AG10803 (cell line): ENCODE results near the gene COL6A2.
"Not testable (repeated sequence)": the region's sequence is repeated elsewhere in the genome, so short reads cannot be mapped to it uniquely, and the experiment has no call there.

Experiments used
- DNase-seq: peaks from one replicate; pipeline ENCODE4 v3.0.0; 2010; ENCODE audit warnings: low read depth
- H3K4me3 ChIP-seq: 2 replicates; pipeline ENCODE4 v1.5.1; 2011; ENCODE audit warnings: mild to moderate bottlenecking, low read length, control low read depth
- TF ChIP-seq, protein P1 (sequence below): conservative IDR thresholded peaks from 2 replicates; pipeline ENCODE4 v1.5.1; 2011; ENCODE audit warnings: mild to moderate bottlenecking, low read length, control low read depth, inconsistent platforms

COL6A2 gene

DNA sequence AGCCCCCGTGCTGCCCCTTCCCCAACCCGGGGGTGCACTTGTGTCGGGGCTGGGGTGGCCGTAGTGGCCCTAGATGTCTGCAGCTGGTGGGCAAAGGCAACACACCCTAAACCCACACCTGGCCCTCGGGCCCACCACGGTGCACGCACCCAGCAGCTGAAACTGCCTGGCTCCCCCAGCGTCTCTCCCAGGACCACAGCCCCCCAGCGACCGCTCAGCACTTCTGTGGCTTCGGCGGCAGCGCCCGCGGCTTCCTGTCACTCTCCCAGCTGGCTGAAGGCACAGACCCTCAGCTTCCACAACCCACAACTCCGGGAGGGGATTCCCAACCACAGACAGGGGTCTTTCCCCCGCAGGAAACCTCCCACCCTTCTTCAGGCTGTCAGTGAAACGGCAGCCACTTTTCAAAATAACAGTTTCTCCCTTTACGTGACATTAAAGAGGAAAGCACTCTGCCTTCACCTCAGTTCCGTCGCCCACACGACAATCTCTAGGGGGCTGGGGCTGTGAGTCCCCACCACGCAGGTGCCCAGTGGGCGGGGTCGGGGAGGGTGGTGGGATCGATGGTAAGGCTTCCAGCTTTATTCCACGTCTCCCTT is 40.7 kb upstream of the COL6A2 start:
- TF ChIP-seq, protein P1, sequence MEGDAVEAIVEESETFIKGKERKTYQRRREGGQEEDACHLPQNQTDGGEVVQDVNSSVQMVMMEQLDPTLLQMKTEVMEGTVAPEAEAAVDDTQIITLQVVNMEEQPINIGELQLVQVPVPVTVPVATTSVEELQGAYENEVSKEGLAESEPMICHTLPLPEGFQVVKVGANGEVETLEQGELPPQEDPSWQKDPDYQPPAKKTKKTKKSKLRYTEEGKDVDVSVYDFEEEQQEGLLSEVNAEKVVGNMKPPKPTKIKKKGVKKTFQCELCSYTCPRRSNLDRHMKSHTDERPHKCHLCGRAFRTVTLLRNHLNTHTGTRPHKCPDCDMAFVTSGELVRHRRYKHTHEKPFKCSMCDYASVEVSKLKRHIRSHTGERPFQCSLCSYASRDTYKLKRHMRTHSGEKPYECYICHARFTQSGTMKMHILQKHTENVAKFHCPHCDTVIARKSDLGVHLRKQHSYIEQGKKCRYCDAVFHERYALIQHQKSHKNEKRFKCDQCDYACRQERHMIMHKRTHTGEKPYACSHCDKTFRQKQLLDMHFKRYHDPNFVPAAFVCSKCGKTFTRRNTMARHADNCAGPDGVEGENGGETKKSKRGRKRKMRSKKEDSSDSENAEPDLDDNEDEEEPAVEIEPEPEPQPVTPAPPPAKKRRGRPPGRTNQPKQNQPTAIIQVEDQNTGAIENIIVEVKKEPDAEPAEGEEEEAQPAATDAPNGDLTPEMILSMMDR = no peak
- no peak for DNase-seq
- no peak overlapping the region for H3K4me3 ChIP-seq

DNA sequence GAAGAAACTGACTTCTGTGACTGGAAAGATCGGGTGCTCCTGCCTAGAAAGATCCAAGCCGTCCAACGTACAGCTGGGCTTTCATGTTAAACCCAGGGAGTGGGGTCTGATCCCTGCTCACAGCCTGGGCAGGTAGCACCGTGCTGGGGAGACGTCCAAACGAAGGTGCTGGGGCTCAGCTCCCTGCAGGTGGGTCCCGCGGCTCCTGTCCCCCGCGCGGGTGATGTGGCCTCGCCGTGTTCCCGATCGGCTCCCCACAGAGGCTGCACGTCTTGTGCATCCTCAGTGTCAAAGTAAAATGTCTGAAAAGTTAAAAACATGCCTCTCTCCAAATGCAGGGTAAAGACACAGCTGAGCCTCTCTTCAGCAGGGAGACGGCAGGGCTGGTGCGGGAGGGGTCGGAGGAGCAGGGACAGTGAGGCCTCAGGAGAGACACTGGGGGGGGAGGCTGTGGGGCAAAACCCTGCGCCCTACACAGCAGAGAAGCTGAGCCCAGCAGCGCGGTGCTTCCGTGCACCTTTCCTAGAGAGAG is 40.1 kb upstream of the COL6A2 start:
- H3K4me3 ChIP-seq = no peak overlapping the region
- TF ChIP-seq, protein P1 = no peak

DNA sequence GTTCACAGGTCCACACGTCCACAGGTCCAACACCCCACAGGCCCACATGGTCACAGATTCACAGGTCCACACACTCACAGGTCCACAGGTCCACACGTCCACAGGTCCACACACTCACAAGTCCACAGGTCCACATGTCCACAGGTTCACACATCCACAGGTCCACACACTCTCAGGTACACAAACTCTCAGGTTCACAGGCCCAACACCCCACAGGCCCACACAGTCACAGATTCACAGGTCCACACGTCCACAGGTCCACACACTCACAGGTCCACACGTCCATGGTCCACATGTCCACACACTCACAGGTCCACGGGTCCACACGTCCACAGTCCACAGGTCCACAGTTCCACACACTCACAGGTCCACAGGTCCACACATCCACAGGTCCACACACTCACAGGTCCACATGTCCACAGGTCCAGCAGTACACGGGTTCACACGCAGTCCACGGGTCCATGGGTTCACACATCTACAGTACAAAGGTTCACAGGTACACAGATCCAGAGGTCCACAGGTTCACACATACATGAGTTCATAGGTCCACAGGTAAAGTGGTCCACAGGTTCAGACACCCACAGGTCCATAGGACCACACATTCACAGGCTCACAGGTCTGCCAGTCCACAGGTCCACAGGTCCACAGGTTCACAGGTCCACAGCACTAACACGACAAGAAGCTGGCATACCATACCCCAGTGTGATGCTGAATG is 39.3 kb upstream of the COL6A2 start:
- no peak for DNase-seq
- TF ChIP-seq, protein P1 = no peak
- no peak overlapping the region for H3K4me3 ChIP-seq

More for the DNA sequence above, 40.1 kb upstream of the COL6A2 start:
- no peak for DNase-seq

DNA sequence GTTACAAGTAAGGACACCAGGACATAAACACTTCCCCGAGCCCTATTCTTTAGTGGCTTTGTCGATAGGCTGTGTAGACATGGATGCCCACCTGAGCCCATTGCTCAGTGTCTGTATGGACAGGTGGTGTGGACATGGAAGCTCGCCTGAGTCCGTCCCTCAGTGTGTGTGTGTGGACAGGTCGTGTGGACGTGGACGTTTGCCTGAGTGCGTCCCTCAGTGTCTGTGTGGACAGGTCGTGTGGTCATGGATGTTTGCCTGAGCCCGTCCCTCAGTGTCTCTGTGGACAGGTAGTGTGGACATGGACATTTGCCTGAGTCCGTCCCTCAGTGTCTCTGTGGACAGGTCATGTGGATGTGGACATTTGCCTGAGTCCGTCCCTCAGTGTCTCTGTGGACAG is 38.7 kb upstream of the COL6A2 start:
- no peak overlapping the region for H3K4me3 ChIP-seq
- no peak for DNase-seq
- TF ChIP-seq, protein P1 = no peak

DNA sequence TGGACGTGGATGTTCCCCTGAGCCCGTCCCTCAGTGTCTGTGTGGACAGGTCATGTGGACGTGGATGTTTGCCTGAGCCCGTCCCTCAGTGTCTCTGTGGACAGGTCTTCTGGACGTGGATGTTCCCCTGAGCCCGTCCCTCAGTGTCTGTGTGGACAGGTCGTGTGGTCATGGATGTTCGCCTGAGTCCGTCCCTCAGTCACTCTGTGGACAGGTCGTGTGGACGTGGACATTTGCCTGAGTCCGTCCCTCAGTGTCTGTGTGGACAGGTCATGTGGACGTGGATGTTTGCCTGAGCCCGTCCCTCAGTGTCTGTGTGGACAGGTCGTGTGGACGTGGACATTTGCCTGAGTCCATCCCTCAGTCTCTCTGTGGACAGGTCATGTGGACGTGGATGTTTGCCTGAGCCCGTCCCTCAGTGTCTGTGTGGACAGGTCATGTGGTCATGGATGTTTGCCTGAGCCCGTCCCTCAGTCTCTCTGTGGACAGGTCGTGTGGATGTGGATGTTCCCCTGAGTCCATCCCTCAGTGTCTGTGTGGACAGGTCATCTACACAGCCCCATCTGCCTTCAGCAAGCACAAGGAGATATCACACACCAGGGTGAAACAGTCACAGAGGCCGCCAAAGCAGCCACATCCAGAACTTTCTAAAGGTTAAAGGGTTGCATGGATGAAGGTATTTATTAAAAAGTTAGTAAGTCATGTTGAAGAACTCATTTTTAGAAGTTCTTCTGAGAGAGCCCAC is 38.0 kb upstream of the COL6A2 start:
- not testable (repeated sequence) for H3K4me3 ChIP-seq, DNase-seq

DNA sequence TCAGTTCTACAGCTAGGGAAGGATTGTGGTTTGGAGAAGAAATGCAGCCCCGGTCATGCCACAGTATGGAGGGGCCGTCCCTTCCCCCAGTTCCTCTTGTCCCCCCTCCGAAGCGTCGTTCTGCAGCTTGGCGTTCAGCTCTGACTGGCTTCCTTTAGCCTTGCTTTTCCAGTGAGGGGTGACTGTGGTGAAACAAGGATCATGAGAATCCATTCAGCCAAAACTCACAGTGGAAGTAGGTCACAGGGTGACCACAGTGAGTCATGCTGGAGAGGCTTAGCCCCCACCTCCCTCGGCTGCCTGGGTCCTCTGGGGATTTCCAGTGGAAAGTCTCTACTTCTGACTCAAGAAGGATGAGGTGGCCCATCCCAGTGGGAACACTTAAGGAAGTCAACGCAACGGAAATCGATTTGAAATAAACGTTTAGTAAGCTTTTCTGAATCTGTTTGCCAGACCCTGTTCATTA is 37.3 kb upstream of the COL6A2 start:
- DNase-seq = peak; percentile 100
- TF ChIP-seq, protein P1 = no peak
- no peak overlapping the region for H3K4me3 ChIP-seq

DNA sequence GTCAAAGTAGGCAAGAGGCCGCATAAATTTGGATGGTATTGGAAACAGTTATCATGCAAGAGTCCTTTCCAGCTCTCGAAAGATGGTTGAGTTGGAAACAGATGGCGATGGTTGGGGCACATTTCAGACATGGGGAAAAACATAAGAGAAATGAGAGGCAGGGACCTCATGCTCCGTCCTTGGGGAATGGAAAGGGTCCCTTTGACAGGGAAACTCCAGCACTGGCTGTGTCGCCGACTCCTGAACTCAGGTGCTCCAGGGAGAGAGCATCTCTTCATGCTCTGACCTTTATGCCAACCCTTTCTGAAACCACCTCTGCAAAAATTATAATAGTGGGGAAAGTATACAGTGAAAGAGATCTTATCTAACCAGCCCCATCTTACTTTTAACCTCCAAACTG is 36.8 kb upstream of the COL6A2 start:
- DNase-seq = no peak
- no peak overlapping the region for H3K4me3 ChIP-seq
- TF ChIP-seq, protein P1 = no peak
